Tibial artery (tissue), 4 donors: Measurements from ENCODE around the gene MTCH1.

Experiments used
- DNase-seq, 2 donors: peaks; one replicate each; pipeline ENCODE4 v3.0.0-alpha.2; 2019
- H3K27ac ChIP-seq, 2 donors: fragments of 200-600 bp; sonication (generic) in 1 of 2; 1 replicate in 1 of 2; 2 replicates in 1 of 2; pipeline ENCODE4 v1.5.1; 2018 to 2019; ENCODE audit warnings: mild to moderate bottlenecking in 1 of 2
- H3K27me3 ChIP-seq, 2 donors: fragments of 200-600 bp; sonication (generic) in 1 of 2; one replicate each; pipeline versions ENCODE4 v1.5.1 to v1.6.0; 2016 to 2019
- H3K36me3 ChIP-seq, 3 donors: fragments of 200-600 bp; sonication (generic) in 2 of 3; one replicate each; pipeline ENCODE4 v1.5.1; 2016 to 2019; ENCODE audit warnings: mild to moderate bottlenecking in 2 of 3
- H3K4me1 ChIP-seq, 4 donors: fragments of 200-600 bp; sonication (generic) in 2 of 4; 1 replicate in 3 of 4; 2 replicates in 1 of 4; pipeline ENCODE4 v1.5.1; 2016 to 2019
- H3K4me3 ChIP-seq, 2 donors: fragments of 200-600 bp; sonication (generic) in 1 of 2; 1 replicate in 1 of 2; 2 replicates in 1 of 2; pipeline ENCODE4 v1.5.1; 2018 to 2019; ENCODE audit warnings: mild to moderate bottlenecking in 2 of 2
- H3K9me3 ChIP-seq, 3 donors: fragments of 200-600 bp; sonication (generic) in 1 of 3; one replicate each; pipeline ENCODE4 v1.5.1; 2016 to 2019
- CTCF ChIP-seq, 2 experiments: fragments of 200-600 bp in 1 of 2; fragments of 450-650 bp in 1 of 2; IDR thresholded peaks; one replicate each; pipeline ENCODE4 v1.5.1; 2017 to 2019; ENCODE audit warnings: antibody characterized with exemption in 2 of 2, mild to moderate bottlenecking in 1 of 2, moderate library complexity in 1 of 2
- intact Hi-C: fragments of 100-400 bp; cut with DNase I; formaldehyde crosslinking; loops from one replicate; pipeline ENCODE4 v1.15.0; 2023; ENCODE audit warnings: low total_unique reads

MTCH1 gene

GRCh38 chr6:36985808-36986703 is at the start of gene MTCH1:
MTCH1 (minus strand) TSS chr6:36986196; CDS start chr6:36986173, 23 bp downstream.
- intact Hi-C loops = no loop called here
- no peaks in the 10 kb centered on the region for H3K9me3 ChIP-seq
- DNase-seq = peak; percentile 91 to 96
- no peak for TF ChIP-seq CTCF (IDR thresholded peaks at IDR 0.05)
- H3K4me1 ChIP-seq = peaks cover 0 to 54% (median 40%) of the 10 kb centered on the region in 4 donors
- peaks cover 0 to 4% (median 4%) of the 10 kb centered on the region in 3 donors for H3K36me3 ChIP-seq
- peak within 1 kb of the TSS; percentile 93 to 100 for H3K4me3 ChIP-seq
- no peaks in the 10 kb centered on the region for H3K27me3 ChIP-seq
- peak within 1 kb of the TSS; percentile 90 to 99 for H3K27ac ChIP-seq

- Histone ChIP-seq H3K4me1 (no peaks in the 10 kb centered on the region), H3K27ac (no peak overlapping the region), H3K4me3 (no peak overlapping the region), H3K9me3 (no peaks in the 10 kb centered on the region), H3K36me3 (no peaks in the 10 kb centered on the region), H3K27me3 (no peaks in the 10 kb centered on the region)
- intact Hi-C loops = no loop called here
- no peak for TF ChIP-seq CTCF (IDR thresholded peaks at IDR 0.05)
- DNase-seq = no peak
Measured at GRCh38 chr6:37033819-37034795, 48.1 kb upstream of the MTCH1 start.

- Histone ChIP-seq H3K4me3 (no peak overlapping the region), H3K4me1 (no peaks in the 10 kb centered on the region), H3K27ac (no peak overlapping the region), H3K36me3 (no peaks in the 10 kb centered on the region), H3K27me3 (no peaks in the 10 kb centered on the region), H3K9me3 (no peaks in the 10 kb centered on the region)
- DNase-seq = no peak
- no peak for TF ChIP-seq CTCF (IDR thresholded peaks at IDR 0.05)
- intact Hi-C loops = no loop called here
Measured at GRCh38 chr6:37033255-37033654, 47.3 kb upstream of the MTCH1 start.

GRCh38 chr6:37032239-37032638 is 46.2 kb upstream of the MTCH1 start:
- intact Hi-C loops = no loop called here
- Histone ChIP-seq H3K36me3 (no peaks in the 10 kb centered on the region), H3K4me1 (no peaks in the 10 kb centered on the region), H3K27ac (no peak overlapping the region), H3K27me3 (peaks cover 0 to 2% of the 10 kb centered on the region in 2 donors), H3K4me3 (no peak overlapping the region), H3K9me3 (no peaks in the 10 kb centered on the region)
- DNase-seq = no peak
- TF ChIP-seq CTCF (IDR thresholded peaks at IDR 0.05) = no peak

GRCh38 chr6:37030599-37030998 is 44.6 kb upstream of the MTCH1 start:
- DNase-seq = no peak
- Histone ChIP-seq H3K9me3 (no peaks in the 10 kb centered on the region), H3K4me1 (no peaks in the 10 kb centered on the region), H3K4me3 (no peak overlapping the region), H3K27me3 (peaks cover 0 to 2% of the 10 kb centered on the region in 2 donors), H3K27ac (no peak overlapping the region), H3K36me3 (no peaks in the 10 kb centered on the region)
- TF ChIP-seq CTCF (IDR thresholded peaks at IDR 0.05) = no peak
- intact Hi-C loops = no loop called here
